Measurements from ENCODE around the gene WNK3.
A peak's percentile ranks its signal among the peaks of the same experiment; 100 is the strongest.

Gene WNK3

DNA sequence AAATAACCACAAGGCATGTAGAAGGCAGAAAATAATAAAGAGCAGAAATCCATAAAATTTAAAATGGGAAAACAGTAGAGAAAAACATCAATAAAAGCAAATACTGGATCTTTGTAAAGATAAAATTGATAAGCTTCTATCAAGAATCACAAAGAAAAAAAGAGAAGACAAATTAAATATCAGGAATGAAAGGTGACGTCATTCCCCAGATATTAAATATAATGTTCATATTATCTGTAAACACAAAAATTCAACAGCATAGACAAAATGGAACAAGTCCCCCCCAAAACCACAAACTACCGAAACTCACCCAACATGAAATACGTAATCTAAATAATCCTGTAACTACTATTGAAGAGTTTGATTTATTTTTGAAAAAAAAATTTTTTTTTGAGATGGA, 144.2 kb downstream of the WNK3 start:
- in situ Hi-C loops (cut with HindIII; ENCODE audit: low pct_unique_long_range_greater_than_20kb, low sequenced_read_pairs), result no loop called here
- no peak for DNase-seq (ENCODE audit: low read depth in 1 of 2, low spot score in 1 of 2)
- no peak for TF ChIP-seq JUND (IDR thresholded peaks at IDR 0.05; ENCODE audit: low read depth)

DNA sequence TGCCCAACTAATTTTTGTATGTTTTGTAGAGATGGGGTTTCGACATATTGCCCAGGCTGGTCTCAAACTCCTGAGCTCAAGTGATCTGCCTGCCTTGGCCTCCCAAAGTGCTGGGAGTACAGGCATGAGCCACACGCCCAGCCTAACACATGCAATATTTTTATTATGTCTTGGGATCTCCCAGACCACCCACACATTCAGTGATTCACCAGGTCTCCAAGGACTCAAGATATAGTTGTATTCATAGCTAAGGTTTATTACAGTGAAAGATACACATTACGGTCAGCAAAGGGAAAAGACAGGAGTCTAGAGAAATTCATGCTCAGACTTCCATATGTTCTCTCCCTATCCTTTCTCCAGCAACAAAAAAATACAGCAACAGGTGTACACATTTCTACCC, 149.3 kb downstream of the WNK3 start:
- DNase-seq (ENCODE audit: low read depth in 1 of 2, low spot score in 1 of 2), result no peak
- in situ Hi-C loops (cut with HindIII; ENCODE audit: low pct_unique_long_range_greater_than_20kb, low sequenced_read_pairs), result no loop called here
- no peak for TF ChIP-seq JUND (IDR thresholded peaks at IDR 0.05; ENCODE audit: low read depth)

DNA sequence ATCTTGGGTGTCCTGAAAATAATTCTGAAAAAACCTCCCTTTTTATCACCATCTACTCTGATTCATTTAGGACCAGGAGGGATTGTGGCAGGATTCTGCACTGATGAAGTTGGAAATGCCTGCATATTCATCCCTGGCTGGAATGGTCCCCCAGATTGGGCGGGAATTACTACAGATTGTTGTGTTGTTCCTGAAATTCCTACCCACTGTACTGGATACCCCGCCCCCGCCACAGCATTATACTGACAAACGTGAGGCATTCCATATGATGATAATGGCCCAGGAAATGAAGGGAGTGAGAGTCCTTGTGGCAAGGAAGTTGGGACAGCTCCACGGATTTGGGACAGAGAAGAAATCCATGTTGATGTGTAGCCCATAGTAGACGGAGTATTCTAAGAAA, 159.6 kb downstream of the WNK3 start:
- TF ChIP-seq JUND (IDR thresholded peaks at IDR 0.05; ENCODE audit: low read depth), result no peak
- DNase-seq (ENCODE audit: low read depth in 1 of 2, low spot score in 1 of 2), result no peak
- in situ Hi-C loops (cut with HindIII; ENCODE audit: low pct_unique_long_range_greater_than_20kb, low sequenced_read_pairs), result no loop called here

DNA sequence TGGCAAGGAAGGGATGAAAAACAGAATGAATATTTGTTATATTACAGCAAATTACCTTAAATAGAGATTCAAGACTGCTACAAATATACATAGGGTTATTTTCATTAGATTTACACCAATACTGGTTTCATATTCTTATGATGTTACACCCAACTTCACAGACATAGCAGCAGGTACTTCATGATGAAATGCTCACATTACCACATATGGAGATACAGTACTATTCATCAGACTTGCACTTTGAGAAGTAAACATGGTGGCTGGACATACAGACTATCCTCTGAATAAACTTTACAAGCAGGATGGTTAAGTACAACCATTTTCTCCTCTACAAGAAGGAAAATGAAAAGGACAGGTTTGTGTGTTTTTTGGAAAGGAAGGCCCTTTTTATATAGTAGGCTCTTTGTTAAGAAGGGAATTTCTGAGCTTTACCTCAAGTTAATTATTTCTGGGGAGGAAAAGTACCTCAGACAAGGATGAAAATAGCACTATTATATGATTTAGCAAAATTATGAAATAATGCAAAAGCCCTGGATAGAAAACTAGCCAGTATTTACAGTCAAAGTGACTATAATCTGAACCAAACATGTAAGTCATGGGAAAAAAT, 162.8 kb downstream of the WNK3 start:
- TF ChIP-seq JUND (IDR thresholded peaks at IDR 0.05; ENCODE audit: low read depth), result no peak
- in situ Hi-C loops (cut with HindIII; ENCODE audit: low pct_unique_long_range_greater_than_20kb, low sequenced_read_pairs), result no loop called here
- DNase-seq (ENCODE audit: low read depth in 1 of 2, low spot score in 1 of 2), result no peak

DNA sequence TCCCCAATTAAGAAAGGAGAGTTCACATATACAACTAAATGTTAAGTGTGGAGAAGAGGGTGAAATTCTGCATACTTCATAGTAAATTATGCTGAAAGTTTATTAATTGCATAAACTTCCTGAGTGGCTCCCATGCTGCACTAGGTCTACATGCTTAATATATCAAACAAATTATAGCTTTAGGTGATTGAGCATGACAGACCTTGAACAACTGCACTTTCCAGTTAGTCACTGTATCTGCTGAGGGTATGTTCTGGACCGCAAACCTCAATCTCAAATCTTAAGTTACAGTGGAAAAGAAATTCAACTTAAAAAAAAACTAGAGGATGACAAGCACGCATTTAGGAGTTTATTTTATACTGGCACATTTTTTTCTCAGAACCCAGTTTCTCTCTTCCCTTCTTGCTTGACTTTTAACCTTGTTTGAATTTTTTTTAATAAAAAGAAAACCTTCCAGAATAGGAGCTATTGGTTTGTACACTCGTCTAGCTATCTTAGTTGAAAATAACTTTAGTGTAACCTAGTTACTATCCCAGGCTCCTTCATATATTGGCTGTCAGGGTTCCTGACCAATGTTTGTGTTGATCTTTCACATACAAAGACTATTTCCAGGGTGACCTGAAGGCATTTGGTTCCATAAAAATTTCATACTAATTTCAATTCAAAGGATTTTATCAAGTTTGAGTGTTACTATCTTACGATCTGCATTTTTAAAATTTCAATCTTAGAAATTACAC, 164.6 kb downstream of the WNK3 start:
- in situ Hi-C loops (cut with HindIII; ENCODE audit: low pct_unique_long_range_greater_than_20kb, low sequenced_read_pairs), result no loop called here
- no peak for DNase-seq (ENCODE audit: low read depth in 1 of 2, low spot score in 1 of 2)
- TF ChIP-seq JUND (IDR thresholded peaks at IDR 0.05; ENCODE audit: low read depth), result no peak

DNA sequence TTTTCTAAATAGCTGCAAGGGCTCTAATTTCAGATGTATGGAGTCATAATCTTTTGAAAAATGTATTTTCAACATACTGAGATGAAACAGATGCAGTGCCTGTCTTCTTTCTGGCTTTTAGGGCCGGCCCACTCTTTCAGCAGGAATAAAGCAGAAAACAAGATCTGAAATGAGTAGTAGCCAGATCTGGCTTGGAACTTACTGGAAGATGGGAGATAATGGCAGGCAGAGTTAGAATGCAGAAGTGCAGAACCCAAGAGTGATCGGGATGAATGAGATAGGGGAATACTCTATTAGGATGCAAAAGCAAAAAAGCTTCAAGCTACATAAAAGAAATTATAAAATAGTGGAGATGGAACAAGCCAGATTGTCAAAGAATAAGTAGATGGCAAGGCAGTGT, 173.4 kb downstream of the WNK3 start:
- in situ Hi-C loops (cut with HindIII; ENCODE audit: low pct_unique_long_range_greater_than_20kb, low sequenced_read_pairs), result no loop called here
- no peak for DNase-seq (ENCODE audit: low read depth in 1 of 2, low spot score in 1 of 2)
- no peak for TF ChIP-seq JUND (IDR thresholded peaks at IDR 0.05; ENCODE audit: low read depth)

DNA sequence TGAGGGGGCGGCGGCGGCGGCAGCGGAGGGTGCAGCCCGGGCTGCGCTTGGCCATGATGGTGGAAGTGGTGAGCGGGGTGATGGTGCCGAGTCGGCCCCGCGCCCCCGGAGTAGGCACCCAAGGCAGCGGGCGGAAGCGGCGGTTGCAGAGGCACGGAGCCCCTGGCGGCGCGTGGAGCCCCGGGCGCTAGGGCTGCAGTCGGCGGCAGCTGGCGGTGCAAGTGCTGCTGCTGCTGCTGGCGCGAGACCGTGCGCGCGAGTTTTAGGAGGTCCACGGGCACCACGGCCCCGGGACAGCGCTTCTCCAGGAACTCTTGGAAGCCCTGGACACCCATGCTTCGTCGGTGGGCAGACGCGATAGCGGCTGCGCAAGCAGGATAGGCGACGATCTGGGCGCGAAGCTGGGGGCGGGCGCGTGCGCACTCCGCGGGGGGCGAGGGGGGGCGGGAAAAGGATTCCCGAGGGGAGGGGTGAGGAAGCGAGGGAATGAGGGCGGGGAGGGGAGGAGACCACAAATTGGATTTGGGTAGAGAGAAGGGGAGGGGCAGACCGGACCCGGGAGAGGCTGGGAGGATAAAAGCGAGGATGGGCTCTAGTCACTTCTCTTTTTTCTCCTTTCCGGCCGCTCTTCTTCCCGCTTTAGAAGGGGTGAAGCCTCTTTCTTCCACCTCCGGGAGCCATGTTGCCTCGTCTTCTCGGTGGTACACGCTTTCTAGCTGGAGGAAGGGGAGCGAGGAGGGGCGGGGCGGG, 174.8 kb downstream of the WNK3 start, which contains the start of gene FAM120C:
TSS of gene FAM120C (minus strand) at position 391 of the 750 bp plus-strand sequence. CDS start at position 335, 56 bp downstream.
- DNase-seq (ENCODE audit: low read depth in 1 of 2, low spot score in 1 of 2), result peak; percentile 68 to 83
- in situ Hi-C loops (cut with HindIII; ENCODE audit: low pct_unique_long_range_greater_than_20kb, low sequenced_read_pairs), result no loop called here
- TF ChIP-seq JUND (IDR thresholded peaks at IDR 0.05; ENCODE audit: low read depth), result no peak

DNA sequence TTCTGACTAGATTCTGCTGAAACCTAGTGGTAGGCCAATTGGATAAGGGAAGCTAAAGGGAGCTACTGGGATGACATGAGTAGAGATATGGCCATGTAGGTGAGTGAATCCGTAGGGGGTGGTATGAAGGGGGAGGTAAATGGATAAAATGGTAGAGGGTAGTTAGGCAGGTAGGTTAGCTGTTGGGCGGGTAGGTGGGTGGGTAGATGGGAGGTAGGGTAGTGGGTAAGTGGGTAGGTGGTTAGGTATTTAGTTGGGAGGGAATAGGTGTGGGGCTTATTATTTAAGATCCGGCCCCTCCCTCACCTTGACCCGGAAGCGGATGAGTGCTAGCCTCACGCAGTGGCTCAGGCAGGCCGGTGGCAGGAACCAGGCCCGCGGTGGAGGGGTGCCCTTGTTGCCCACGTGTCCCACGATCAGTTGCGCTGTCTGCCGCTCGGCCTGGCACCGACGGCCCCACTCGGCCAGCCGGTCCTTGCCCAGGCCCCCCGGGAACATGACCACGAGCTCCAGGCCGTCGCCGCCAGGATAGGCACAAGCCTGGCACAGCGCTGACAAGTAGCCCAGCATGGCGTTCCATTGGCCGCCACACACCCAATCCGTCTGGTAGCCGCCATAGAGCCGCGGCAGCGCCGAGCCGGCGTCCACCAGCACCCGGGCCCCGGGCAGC, 175.5 kb downstream of the WNK3 start:
- in situ Hi-C loops (cut with HindIII; ENCODE audit: low pct_unique_long_range_greater_than_20kb, low sequenced_read_pairs), result no loop called here
- TF ChIP-seq JUND (IDR thresholded peaks at IDR 0.05; ENCODE audit: low read depth), result no peak
- peak; percentile 36 to 56 for DNase-seq (ENCODE audit: low read depth in 1 of 2, low spot score in 1 of 2)

DNA sequence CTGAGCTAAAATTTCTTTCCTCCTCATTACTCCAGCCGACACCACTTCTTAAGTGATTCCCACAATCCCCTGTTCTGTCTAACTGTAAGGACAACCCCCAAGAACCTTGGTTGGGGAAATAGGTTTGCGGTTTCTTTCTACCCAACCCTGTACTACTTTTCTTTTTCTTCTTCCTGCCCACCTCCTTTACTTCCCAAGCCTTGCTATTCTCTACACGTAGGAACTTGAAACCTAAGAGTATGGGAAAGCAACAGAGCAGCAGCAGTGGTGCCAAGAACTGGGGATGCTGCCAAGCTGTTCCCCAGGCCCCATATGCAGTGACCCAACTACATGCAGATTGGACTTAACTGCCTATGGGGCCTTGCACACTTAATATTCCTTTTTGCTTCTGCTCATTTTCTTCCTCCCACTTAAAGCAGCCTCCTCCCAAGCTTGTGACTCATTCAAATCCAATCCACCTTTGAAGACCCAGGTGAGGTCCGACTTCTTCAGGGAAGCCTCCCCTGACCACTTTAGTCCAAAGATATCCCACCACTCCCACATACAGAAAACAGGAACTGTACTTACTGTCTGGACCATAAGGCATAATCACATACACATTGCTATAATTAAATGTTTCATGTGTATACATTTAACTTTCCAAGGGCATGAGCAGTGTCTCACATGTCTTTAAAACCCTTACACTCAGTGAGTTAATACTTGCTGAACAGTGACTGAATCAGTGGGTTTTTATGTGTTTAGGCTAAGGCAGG, 176.5 kb downstream of the WNK3 start:
- TF ChIP-seq JUND (IDR thresholded peaks at IDR 0.05; ENCODE audit: low read depth), result no peak
- DNase-seq (ENCODE audit: low read depth in 1 of 2, low spot score in 1 of 2), result no peak
- in situ Hi-C loops (cut with HindIII; ENCODE audit: low pct_unique_long_range_greater_than_20kb, low sequenced_read_pairs), result no loop called here

DNA sequence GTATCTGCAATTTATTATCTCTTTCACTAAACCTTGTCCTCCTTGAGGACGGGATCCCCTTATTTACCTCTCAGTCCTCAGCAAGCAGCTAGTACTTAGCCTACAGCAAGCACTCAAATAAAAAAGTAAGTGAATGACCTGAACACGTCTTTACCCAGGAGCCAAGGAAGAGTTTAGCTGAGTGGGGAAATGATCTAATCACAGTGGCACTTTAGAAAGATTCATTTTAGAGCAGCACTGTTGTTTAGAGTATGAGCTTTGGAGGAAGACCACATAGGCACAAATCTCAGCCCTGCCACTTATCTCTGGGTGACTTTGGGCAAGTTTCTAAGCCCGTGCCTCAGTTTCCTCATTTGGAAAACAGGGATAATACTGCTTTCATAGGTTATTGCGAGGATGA, 177.4 kb downstream of the WNK3 start:
- in situ Hi-C loops (cut with HindIII; ENCODE audit: low pct_unique_long_range_greater_than_20kb, low sequenced_read_pairs), result no loop called here
- no peak for TF ChIP-seq JUND (IDR thresholded peaks at IDR 0.05; ENCODE audit: low read depth)

DNA sequence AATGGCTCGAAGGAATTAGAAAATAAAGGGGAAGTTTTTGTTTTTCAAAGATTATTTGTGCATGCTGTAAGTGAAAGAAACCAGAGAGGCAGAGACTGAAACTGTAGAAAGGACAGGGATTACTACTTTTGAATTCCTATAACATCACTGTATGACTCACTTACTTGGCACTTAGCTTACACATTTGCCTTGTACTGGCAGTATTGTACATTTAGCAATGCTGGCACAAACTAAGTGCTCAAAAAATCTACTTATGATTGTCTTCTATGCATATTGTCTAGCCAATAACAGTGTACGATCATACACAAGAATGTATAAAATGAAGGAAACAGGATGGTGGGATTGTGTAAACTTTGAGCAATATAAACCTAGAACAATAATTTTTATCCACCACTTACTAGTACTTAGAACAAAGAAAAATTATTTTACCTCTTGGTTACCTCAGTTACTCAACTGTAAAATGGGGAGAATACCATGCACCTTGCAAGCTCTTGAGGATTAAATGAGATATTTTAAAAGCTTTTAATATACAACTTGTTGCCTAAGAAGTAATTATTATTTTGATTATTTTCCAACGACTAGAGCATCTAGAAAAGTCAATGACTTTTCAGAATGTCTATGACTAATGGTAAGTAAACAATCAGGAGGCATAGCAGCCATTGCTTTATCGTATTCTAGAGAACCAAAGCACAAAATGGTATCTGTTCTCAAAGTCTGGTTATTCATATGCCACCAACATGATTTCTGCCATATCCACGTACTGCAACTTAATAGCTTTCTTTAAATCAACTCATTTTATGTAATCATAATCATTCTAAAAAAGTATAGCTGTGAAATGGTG, 179.5 kb downstream of the WNK3 start:
- peak; percentile 12 to 16 for DNase-seq (ENCODE audit: low read depth in 1 of 2, low spot score in 1 of 2)
- peak; percentile 14; the same call in 1 of the 2 replicates for TF ChIP-seq JUND (IDR thresholded peaks at IDR 0.05; ENCODE audit: low read depth)
- in situ Hi-C loops (cut with HindIII; ENCODE audit: low pct_unique_long_range_greater_than_20kb, low sequenced_read_pairs), result no loop called here

More for the DNA sequence above, 177.4 kb downstream of the WNK3 start:
- no peak for DNase-seq (ENCODE audit: low read depth in 1 of 2, low spot score in 1 of 2)
